IPS-18c (cell line): ENCODE results near the gene RANBP3L.
"Not testable (repeated sequence)": the region's sequence is repeated elsewhere in the genome, so short reads cannot be mapped to it uniquely, and the experiment has no call there.

Experiments
- H3K4me3 ChIP-seq: 2 replicates; pipeline ENCODE4 v1.7.0; 2013; ENCODE audit warnings: low read depth, mild to moderate bottlenecking, low read length, moderate library complexity; ENCODE audit not compliant: insufficient read depth
- H3K9me3 ChIP-seq: one replicate; pipeline ENCODE4 v1.6.1; 2013; ENCODE audit warnings: mild to moderate bottlenecking, low read length, moderate library complexity; ENCODE audit not compliant: control insufficient read depth, insufficient read depth

Gene RANBP3L

GRCh38 chr5:36301858-36302603 lies at the start of gene RANBP3L:
TSS of gene RANBP3L (minus strand) at chr5:36301902. CDS start at chr5:36301416, 486 bp downstream.
- no peak within 1 kb of the TSS for H3K4me3 ChIP-seq

GRCh38 chr5:36346896-36347690 lies 45.4 kb upstream of the RANBP3L start:
- Histone ChIP-seq H3K9me3 (no peaks in the 10 kb centered on the region), H3K4me3 (no peak overlapping the region)

More at GRCh38 chr5:36301858-36302603, at the start of gene RANBP3L:
- H3K9me3 ChIP-seq: peaks cover 2% of the 10 kb centered on the region

GRCh38 chr5:36344899-36345298 lies 43.2 kb upstream of the RANBP3L start:
- H3K9me3 ChIP-seq: no peaks in the 10 kb centered on the region
- H3K4me3 ChIP-seq: no peak overlapping the region

- H3K9me3 ChIP-seq, H3K4me3 ChIP-seq: not testable (repeated sequence)
Observed at GRCh38 chr5:36341720-36342119, 40.0 kb upstream of the RANBP3L start.

DNA sequence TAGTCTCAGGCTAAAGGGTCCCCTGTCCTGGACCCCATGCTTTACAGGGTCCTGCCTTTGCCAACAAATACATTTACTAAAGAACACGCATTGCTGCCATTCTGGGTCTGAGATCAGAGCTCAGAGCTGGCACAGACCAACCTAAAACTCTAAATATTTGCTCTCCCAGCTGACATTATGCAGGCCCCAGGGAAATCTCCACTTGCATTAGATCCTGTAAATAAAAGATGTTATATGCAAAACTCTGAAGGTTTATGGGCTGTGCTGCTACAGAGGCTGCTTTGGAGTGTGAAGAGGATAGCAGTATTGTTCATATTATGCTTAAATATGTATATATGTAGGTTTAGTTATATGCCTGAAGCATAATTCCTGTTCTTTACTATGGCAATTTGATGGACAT lies 35.9 kb upstream of the RANBP3L start:
- Histone ChIP-seq H3K4me3 (no peak overlapping the region), H3K9me3 (no peaks in the 10 kb centered on the region)

DNA sequence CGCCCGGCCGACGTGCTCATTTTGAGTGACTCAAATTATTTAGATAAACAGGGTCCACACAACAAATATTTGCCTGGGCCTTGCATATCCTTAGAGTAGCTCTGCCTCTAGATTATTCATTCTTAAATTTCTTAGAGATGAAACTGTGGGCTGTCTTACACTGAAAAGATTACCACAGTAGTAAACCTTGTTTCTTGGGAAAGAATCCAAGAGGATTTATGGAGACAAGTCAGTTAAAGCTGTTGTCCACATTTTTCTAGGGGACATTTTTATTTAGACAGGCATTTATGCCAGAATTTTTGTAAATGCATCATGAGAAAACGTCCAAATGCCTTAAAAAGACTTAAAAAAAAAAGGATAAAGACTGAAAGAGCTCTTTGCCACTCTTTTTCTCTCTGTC lies 32.6 kb upstream of the RANBP3L start:
- Histone ChIP-seq H3K4me3 (no peak overlapping the region), H3K9me3 (no peaks in the 10 kb centered on the region)

DNA sequence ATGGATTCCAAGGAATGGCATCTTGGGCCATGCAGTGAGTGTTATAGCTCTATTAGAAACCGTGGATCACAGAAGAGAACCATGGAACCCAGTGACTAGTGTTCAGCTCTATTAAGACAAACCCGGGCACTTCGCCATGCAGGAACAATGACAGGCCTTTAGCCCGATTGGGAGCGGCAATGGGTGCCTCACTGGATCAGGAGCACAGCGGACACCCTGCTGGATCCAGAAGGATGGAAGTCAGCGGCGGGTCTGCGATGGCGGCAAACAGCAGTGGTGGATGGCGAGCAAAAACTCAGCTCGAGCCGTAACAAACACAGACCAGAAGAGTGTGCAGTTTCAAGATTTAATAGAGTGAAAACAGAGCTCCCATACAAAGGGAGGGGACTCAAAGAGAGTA lies 31.0 kb upstream of the RANBP3L start:
- not testable (repeated sequence) for H3K9me3 ChIP-seq, H3K4me3 ChIP-seq

GRCh38 chr5:36325196-36325595 lies 23.5 kb upstream of the RANBP3L start:
- Histone ChIP-seq H3K4me3 (no peak overlapping the region), H3K9me3 (no peaks in the 10 kb centered on the region)

- Histone ChIP-seq H3K4me3 (no peak overlapping the region), H3K9me3 (no peaks in the 10 kb centered on the region)
Observed at GRCh38 chr5:36323926-36324781, 22.5 kb upstream of the RANBP3L start.

GRCh38 chr5:36312953-36313672 lies 11.4 kb upstream of the RANBP3L start:
- H3K4me3 ChIP-seq: no peak overlapping the region

DNA sequence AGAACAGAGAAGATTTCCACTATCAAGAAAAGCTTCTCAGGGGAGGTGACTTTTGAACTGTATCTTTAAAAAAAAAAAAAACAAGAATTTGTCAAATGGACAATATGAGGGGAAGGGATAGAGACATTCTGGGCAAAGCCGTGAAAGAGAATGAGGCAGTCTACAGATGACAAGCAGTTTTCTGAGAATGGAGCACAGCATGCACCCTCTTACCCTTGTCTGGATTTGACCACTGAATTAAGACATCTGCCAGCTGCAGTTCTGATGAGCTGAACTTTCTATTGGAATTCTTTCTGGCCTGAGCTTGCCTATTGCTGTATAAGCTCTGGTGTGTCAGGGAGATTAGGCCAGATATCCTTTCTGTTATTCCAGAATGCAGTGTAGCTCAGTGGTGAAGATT lies 10.3 kb upstream of the RANBP3L start:
- no peaks in the 10 kb centered on the region for H3K9me3 ChIP-seq
- no peak overlapping the region for H3K4me3 ChIP-seq

More at GRCh38 chr5:36312953-36313672, 11.4 kb upstream of the RANBP3L start:
- H3K9me3 ChIP-seq: no peaks in the 10 kb centered on the region

- Histone ChIP-seq H3K9me3 (no peaks in the 10 kb centered on the region), H3K4me3 (no peak overlapping the region)
Observed at GRCh38 chr5:36310138-36310537, 8.4 kb upstream of the RANBP3L start.

GRCh38 chr5:36305571-36306326 lies 4.0 kb upstream of the RANBP3L start:
- Histone ChIP-seq H3K9me3 (no peaks in the 10 kb centered on the region), H3K4me3 (no peak overlapping the region)

GRCh38 chr5:36304095-36304805 lies 2.5 kb upstream of the RANBP3L start:
- Histone ChIP-seq H3K4me3 (no peak overlapping the region), H3K9me3 (no peaks in the 10 kb centered on the region)

DNA sequence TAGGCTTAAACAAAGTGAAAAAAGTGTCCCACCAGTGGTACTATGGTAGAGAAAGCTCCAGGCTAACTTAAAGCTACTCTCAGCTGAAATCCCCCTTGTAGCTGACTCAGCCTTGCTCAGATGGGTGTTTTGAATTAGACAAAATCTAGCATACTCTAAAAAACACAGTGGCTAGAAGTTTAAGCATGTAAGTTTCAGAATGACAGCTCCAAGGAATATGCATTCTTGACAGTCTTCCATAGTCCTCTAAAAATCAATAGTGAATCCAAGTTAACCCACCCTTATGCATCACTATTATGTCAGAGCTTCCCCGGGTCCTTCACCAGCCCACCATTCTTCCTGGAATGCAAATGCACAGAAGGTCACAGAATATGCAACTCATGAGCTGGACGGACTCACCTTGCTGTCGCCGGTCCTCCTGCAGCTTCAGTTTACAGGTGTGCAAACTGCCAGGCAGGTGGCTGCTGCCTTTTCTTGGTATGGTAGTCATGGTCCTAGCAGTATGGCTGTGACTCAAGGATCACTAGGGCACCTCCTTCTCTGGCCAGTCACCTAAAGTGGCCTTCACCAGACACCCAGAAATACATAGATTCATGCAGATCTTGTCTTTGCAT lies 668 bp downstream of the RANBP3L start:
- H3K9me3 ChIP-seq: peaks cover 2% of the 10 kb centered on the region
- no peak overlapping the region for H3K4me3 ChIP-seq
